GM12891 (cell line): Measurements from ENCODE around the gene TCF20. TPM values are rescaled to one million over a fixed set of nuclear protein-coding genes. Genes with fewer than 3 reads are reported as not detected.
A peak's percentile ranks its signal among the peaks of the same experiment; 100 is the strongest.

Experiments used
- DNase-seq: peaks from one replicate; pipeline ENCODE4 v3.0.0; 2011; ENCODE audit warnings: low spot score; ENCODE audit not compliant: insufficient read length
- FAIRE-seq: peaks from 2 replicates; lab custom pipeline; 2011; peaks lifted over from hg19 to GRCh38; lab: Jason Lieb, UNC
- PAX5 ChIP-seq: IDR thresholded peaks from 2 replicates; pipeline ENCODE4 v1.6.1; 2011; ENCODE audit warnings: low read length, moderate library complexity, mild to moderate bottlenecking; ENCODE audit not compliant: insufficient read depth, severe bottlenecking
- POLR2A ChIP-seq: IDR thresholded peaks from 2 replicates; pipeline ENCODE4 v1.6.1; 2011; ENCODE audit warnings: low read depth, low read length, control low read depth
- POLR2AphosphoS5 ChIP-seq: IDR thresholded peaks from 2 replicates; pipeline ENCODE4 v1.6.1; 2011; ENCODE audit warnings: low read depth, low read length, control low read depth
- POU2F2 ChIP-seq: IDR thresholded peaks from 2 replicates; pipeline ENCODE4 v1.6.1; 2011; ENCODE audit warnings: low read depth, mild to moderate bottlenecking, control low read depth, low read length, moderate library complexity
- SPI1 ChIP-seq: IDR thresholded peaks from 2 replicates; pipeline ENCODE4 v1.6.1; 2011; ENCODE audit warnings: low read depth, low read length, control low read depth
- TAF1 ChIP-seq: IDR thresholded peaks from 2 replicates; pipeline ENCODE4 v1.6.1; 2011; ENCODE audit warnings: low read depth, low read length, control low read depth
- polyA plus RNA-seq: library from polyadenylated mRNA; unstranded; fragments of >200 nt; gene quantifications from one replicate; pipeline ENCODE4 v1.2.1, GENCODE V29; 2012; ENCODE audit warnings: low read depth, missing spikeins, inconsistent platforms; ENCODE audit not compliant: missing spikeins

Gene TCF20
- polyA plus RNA-seq = 11.6 TPM

GRCh38 chr22:42270510-42271190 lies at the start of gene TCF20:
Gene TCF20, minus strand, starts transcription at chr22:42270653. Its CDS starts 55,348 bp downstream, at chr22:42215305.
- FAIRE-seq = no peak
- TF ChIP-seq POLR2A = peak; percentile 53
- no peak for TF ChIP-seq PAX5
- TF ChIP-seq POLR2AphosphoS5 = 0 out of 2 replicates have a peak, but pooled peaks have one; percentile 30
- DNase-seq = peak; percentile 96

GRCh38 chr22:42319386-42319785 lies 48.9 kb upstream of the TCF20 start:
- TF ChIP-seq SPI1 (no peak), POU2F2 (no peak), TAF1 (no peak), POLR2A (no peak)
- DNase-seq (no peak), FAIRE-seq (no peak)

GRCh38 chr22:42318967-42319366 lies 48.5 kb upstream of the TCF20 start:
- no peak for TF ChIP-seq PAX5
- no peak for TF ChIP-seq SPI1
- TF ChIP-seq POLR2A = no peak
- no peak for TF ChIP-seq POLR2AphosphoS5
- no peak for TF ChIP-seq POU2F2
- no peak for TF ChIP-seq TAF1
- FAIRE-seq (no peak), DNase-seq (no peak)

- no peak for FAIRE-seq
Measured at GRCh38 chr22:42317691-42318547, 47.5 kb upstream of the TCF20 start.

GRCh38 chr22:42317008-42317407 lies 46.6 kb upstream of the TCF20 start:
- DNase-seq = no peak
- TF ChIP-seq TAF1 (no peak), POLR2A (no peak), SPI1 (no peak), POU2F2 (no peak), PAX5 (no peak), POLR2AphosphoS5 (no peak)
- FAIRE-seq = no peak

More at GRCh38 chr22:42317691-42318547, 47.5 kb upstream of the TCF20 start:
- TF ChIP-seq POU2F2 (peak; percentile 56; the same call in 1 of the 2 replicates), TAF1 (no peak)
- DNase-seq = no peak

GRCh38 chr22:42315392-42315756 lies 44.9 kb upstream of the TCF20 start:
- TF ChIP-seq POLR2AphosphoS5 (no peak), SPI1 (no peak), TAF1 (no peak), POLR2A (no peak), PAX5 (no peak), POU2F2 (no peak)
- FAIRE-seq (no peak), DNase-seq (no peak)

GRCh38 chr22:42314709-42315391 lies 44.4 kb upstream of the TCF20 start:
- FAIRE-seq (no peak), DNase-seq (no peak)
- TF ChIP-seq POU2F2 (no peak), PAX5 (no peak), POLR2A (no peak), TAF1 (no peak), POLR2AphosphoS5 (no peak), SPI1 (no peak)

GRCh38 chr22:42313804-42314581 lies 43.5 kb upstream of the TCF20 start:
- DNase-seq (peak; percentile 67), FAIRE-seq (peak; percentile 72)
- TF ChIP-seq PAX5 (no peak), POU2F2 (no peak), SPI1 (no peak), POLR2AphosphoS5 (no peak), POLR2A (no peak), TAF1 (no peak)

GRCh38 chr22:42313204-42313603 lies 42.8 kb upstream of the TCF20 start:
- FAIRE-seq (no peak), DNase-seq (no peak)
- TF ChIP-seq TAF1 (no peak), POU2F2 (no peak), SPI1 (no peak), PAX5 (no peak)
